Dedifferentiated amniotic fluid mesenchymal stem cell (primary cell): ENCODE data around the gene ADAMTS3.
A peak's percentile ranks its signal among the peaks of the same experiment; 100 is the strongest.

ENCODE experiments used
- DNase-seq: peaks from one replicate; pipeline ENCODE4 v3.0.0-alpha.2; 2016; ENCODE audit errors: extremely low spot score

Gene ADAMTS3

DNA sequence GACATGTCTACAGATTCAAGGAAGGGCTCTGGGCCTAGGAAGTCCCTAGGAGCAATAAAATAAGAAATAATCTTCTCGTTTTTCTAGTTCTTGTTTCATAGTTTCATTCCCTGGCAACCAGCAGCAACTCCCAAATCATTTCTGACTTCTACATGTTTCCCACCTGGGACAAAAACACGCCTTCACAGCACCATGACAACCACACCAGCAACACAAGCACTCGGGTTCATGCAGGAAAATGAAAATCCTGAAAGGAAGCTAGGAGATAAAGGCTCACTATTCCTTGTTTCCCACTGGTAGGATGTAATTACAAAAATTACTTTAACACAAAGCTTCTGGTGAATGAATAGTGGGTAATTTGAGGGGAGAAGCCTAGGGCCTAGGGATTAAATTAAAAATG, 158.9 kb downstream of the ADAMTS3 start:
- DNase-seq: no peak

DNA sequence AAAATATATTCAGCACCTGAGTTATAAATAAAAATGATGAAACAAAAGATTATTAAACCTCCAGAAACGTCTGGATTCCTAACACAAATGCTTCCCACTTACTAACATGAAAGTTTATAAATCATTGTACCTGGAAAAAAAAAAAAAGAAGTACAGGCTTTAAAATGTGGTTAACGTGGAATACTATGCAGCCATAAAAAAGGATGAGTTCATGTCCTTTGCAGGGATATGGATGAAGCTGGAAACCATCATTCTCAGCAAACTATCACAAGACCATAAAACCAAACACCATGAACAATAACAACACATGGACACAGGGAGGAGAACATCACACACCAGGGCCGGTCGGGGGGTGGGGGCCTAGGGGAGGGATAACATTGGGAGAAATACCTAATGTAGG, 160.5 kb downstream of the ADAMTS3 start:
- no peak for DNase-seq

DNA sequence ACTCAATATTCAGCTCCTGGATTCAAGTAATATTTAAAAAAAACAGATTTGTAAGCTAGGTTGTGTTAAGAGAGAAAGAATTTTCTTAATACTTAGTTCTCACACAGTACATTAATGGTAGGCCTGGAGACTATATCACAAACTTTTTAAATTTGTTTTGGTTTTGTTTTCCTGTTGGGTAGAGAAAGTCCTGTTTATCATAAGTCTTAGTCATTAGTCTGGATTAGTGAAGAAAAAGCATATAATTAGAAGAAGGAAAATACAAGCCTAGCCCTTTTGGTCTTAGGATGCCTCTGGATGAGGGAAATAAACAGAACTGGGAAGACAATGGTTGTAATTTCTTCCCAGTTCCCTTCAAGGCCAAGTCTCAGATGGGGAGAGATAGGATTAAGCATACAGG, 163.6 kb downstream of the ADAMTS3 start:
- no peak for DNase-seq

DNA sequence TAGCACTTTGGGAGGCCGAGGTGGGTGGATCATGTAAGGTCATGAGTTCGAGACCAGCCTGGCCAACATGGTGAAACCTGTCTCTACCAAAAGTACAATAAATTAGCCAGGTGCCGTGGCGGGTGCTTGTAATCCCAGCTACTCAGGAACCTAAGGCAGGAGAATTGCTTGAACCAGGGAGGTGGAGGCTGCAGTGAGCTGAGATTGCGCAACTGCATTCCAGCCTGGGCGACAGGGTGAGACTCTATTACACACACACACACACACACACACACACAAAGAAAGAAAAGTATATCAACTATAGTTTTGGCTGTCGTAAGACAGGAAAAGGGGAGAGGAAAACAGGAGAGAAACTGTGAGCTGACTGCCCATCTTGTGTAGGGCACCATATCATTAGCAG, 171.7 kb downstream of the ADAMTS3 start:
- DNase-seq: no peak

DNA sequence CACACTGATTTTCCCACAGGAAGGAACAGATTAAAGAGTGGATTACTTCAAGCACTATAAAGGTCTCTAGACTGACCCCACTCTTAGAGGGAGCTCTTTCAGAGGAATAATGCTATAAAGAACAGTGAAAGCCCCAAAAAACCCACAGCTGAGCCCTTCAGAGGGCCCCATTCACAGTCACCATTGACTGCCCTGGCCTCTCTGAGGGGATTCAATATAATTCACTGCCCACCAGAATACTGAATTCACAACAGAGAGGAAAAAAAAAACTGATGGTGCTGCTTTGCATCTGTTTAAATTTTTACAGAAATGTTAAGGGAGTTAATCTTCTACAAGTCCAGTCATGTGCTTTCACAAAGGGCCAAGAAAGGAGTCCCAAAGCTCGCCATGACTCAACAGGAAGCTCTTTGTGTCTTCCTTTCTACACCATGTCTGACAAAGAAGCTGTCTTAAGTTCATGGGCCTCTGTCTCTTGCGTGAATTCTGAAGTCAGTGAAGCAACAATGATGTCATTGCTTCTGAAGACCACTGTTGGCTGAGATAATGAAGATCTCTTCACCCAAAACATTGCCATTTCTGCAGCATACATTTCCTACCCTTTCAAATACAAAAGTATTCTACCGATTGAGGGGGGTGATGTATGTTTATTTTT, 174.9 kb downstream of the ADAMTS3 start:
- no peak for DNase-seq

DNA sequence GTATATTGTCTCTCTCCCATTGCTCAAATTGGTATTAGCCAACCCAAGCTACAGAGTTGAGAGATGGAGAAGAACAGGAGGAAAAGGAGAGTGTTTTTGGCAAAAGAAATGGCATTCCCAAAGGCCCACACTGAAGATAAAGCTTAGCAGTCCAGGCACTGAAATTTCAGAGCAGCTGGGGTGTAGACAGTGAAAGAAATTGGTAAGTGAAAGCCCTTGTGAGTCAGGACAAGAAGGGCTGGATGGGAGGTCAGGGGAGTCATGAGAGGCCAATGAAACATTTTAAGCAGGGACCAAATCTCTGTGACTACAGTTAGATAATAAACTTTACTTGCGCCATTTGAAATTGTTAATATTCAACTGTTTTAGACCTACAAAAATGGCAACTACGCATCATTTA, 177.7 kb downstream of the ADAMTS3 start:
- no peak for DNase-seq

DNA sequence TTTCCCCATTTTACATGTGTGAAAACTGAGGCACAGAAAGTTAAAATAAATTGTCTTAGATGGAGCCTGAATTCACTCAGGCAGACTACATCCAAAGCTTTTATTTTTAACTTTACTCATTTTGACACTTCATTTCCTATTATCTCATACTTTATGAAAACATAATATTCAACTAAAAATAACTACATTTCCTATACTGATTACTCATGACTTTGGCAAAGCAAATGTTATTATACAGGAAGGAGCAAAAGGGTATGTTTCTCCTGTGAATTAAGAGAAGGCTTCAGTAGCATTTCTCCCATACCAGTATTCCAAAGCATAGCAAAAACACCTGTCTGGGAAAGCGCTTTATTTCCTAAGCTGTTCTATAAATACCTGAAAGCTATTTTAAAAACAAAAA, 178.6 kb downstream of the ADAMTS3 start:
- DNase-seq: peak; percentile 49

DNA sequence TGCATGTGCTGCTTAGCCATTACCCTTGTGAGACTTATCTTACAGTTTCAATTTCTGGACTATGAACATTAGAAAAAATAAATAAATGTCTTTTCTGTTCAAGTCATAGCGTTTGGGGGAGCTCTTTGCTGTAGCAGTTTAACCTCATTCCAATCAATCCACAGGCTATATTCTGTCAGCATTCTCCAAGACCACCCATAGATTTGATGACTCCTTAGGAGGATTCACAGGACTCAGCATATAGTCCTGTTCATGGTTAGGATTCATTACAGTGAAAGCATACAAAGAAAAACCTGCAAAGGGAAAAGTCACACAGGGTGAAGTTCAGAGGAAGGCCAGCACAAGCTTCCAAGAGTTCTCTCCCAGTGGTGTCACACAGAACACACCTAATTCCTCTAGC, 180.5 kb downstream of the ADAMTS3 start:
- DNase-seq: no peak

DNA sequence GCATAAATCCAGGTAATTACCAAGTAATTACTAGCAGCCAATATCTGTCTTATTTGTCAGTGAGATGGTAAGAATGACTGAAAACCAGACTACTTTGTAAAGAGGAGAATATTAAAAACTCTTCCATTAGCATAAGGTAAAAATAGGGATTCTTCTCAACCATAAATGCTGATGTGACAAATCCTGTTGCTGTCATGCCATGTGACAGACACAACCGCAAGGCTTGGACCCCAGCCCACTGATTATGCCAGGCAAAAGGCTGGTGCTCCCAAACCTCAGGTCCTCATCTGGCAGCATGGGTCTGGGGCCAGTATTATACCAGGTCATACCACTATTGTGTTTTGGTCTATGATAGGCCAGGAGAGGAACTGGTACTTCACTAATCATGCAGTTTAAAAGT, 181.1 kb downstream of the ADAMTS3 start:
- DNase-seq: no peak

DNA sequence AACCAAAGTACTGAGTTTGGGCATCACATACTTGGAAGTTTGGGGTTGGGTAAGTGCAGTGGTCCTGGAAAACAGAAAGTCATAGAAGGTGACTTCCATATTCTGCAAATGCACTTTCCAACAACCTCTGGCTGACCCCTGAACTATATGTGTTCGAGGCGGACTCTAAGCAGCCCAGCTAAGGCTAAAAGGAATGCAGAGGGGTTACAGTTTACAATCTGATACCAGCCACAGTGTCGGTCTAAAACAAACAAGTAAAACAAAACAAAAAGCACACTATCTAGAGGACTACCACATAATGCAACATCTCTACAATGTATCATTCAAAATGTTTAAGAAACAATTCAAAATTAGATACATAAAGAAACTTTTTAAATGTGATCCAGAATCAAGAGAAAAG, 185.6 kb downstream of the ADAMTS3 start:
- DNase-seq: no peak

DNA sequence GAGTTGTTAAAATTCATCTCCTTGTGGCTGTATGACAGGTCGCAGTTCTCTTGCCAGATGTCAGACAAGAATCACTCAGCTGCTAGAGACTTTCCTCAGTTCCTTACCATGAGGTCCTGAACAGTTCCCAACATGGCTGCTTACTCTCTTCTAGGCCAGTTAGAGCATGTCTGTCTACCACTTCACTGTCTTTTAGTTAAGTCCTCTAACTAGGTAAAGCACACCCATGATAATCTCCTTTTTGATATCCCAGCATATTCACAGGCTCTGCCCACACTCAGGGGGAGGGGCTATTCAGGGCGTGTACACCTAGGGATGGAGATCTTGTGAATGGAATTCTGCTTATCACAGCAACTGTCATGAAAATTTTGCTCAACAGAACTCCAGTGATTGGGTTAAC, 190.1 kb downstream of the ADAMTS3 start:
- DNase-seq: no peak

DNA sequence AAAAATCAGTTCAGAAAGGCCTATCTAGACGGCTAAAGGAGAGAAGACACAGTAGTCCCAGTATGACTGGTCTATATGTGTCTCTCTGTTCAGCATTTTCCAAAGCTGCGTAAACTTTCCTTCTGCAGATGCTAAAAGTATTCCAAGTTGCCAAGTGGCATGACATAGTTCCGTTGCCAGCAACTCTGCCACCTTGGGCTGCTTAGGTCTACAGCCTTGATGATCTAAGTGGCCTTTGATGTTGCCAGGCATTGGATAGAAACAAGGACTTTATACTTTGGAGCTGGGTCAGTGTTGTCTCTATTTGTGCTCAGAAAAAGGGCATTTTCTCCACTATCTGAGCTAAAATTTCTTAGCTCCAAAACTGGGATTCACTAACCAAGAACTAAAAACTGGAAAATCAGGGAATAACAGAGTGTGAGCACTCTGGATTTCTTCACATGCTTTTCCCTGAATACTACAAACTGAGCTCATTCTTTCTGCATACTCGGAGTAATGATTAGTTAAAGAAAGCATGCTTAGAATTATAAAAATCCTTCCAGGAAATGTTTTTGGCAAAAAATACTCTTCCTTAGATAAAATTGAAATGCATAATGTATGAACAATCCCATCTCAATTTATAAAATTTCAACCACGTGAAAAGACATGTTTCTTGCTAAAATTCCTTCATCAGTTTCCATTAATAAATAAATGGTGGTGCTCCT, 191.4 kb downstream of the ADAMTS3 start:
- peak; percentile 58 for DNase-seq

DNA sequence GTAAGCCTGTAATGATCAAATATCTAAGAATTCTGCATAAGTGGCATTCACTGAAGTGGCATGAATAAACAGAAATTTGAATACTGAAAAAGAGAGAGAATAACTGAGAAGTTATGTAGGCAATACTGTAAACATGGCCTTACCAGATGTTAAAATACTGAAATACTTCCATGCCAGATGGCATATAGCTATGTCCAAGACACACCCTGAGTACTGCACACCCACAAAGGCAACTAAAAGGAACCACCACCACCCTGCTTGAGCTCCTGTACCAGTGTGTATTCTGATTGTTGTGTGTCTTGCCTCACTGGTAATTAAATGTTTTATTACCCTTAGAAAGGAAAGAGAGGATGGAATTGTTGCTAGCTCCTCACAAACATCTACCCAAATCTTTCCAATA, 192.1 kb downstream of the ADAMTS3 start:
- no peak for DNase-seq

DNA sequence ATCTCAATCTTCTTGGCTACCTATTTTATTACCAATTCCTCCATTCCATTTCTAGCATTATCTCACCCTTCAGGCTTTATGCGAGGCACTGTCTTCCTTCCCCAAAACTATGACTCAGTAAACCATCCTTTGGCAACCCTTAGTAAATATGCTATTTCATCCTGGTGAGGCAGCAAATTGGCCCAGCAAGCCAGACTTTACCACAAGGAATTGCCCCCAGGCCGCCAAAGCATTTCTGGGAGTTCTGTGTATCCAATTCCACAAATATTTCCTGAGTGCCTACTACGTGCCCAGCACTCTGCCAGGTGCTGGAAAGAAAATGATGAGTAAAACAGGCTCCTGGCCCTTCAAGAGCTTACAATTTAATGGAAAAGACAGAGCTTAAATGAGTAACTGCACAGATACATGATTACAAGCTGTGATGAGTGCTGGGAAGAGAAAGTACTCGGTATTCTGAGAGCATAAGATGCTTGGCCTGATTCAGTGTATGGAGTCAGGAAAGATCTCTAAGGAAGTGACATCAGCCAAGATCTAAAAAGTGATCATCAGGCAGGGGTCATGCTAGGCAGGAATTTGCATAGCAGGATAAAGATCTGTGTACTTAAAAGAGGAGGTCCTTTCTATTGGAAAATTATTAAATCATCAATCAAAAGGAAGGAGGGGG, 193.8 kb downstream of the ADAMTS3 start:
- peak; percentile 89 for DNase-seq

DNA sequence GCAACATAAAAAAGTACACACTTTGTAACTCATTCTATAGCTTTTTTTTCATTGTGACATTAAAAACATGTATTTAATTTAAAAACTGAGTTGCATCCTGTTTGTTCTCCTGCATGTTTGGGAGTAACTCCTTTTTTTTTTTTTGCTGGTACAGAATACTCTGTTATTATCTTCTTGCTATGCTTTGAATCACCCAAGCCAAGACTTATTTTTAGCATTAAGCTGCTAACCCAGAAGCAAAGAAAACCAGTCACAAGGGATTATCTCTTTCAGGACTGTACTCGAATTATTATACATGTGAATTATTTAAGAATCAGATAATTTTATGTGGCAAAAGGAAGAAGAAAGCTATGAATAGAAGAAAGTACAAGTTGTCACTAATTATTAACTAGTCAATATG, 194.9 kb downstream of the ADAMTS3 start:
- DNase-seq: peak; percentile 30

DNA sequence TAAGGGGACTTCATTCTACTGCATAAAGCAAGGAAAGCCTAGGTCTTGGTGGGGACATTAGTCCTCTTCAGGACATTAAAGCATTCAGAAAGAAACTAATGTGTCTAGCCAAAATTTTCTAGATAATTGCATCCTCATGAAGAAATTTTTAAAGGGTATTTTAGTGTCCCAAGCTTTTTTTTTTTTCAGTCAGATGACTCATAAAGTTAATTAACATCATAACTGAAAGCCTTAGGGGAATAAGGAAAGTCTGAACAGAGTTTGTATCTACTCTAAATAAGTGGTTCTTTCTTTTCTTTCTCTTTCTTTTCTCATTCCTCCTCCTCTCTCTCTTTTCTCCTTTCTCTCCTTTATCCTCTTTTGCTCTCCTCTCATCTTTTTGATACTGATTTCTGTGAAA, 202.4 kb downstream of the ADAMTS3 start:
- peak; percentile 35 for DNase-seq

DNA sequence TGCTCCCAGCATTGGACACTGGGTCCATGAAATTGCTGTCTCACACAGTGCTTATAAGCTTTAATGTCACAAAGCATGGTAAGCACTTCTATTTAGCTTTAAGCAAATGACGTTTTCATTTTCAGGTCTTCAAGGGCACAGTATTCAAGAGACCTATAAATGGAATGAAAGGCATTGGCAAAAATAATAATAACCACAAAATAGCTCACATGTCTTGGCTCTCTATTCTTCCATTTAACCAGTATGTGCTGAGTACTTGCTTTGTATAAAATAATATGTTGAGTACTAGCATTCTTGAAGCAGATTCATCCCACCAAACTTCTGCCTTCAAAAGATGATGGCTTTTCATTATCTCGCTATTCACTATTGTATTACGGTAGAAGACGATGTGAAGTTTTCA, 203.0 kb downstream of the ADAMTS3 start:
- DNase-seq: no peak

DNA sequence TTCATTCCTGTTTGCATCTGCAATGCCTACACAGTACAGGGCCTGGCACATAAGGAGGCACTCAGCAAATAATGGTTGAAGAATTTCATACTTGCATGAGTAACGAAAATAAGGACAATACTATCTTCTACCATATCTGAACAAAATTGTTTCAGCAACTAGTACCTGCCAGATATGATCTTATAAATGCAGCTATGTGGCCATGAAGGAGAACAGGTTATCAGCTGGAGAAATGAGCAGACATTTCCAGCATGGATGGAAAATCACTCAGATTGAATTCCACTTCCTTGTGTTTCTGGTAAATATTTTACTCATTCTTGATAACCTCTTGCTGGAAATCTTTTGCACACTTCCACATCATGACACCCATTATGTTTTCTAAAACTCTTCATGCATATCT, 204.0 kb downstream of the ADAMTS3 start:
- no peak for DNase-seq

DNA sequence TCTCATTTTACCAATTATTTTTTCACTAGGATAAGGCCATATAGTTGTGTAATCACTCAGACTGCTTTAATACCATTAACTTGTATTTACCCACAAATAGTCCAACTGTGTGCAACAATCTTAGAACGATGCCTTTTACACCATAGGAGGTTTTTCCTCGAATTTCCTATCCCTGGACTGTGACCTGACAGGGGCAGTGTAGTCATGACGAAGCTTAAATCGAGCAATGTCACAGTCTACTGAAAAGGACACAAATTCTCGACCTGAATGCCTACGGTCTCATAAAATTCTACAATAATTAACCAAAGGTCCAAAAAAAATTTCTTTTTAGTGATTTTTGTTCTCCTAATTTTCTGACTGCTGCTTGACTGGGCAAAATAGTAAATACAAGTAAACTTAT, 208.9 kb downstream of the ADAMTS3 start:
- no peak for DNase-seq

DNA sequence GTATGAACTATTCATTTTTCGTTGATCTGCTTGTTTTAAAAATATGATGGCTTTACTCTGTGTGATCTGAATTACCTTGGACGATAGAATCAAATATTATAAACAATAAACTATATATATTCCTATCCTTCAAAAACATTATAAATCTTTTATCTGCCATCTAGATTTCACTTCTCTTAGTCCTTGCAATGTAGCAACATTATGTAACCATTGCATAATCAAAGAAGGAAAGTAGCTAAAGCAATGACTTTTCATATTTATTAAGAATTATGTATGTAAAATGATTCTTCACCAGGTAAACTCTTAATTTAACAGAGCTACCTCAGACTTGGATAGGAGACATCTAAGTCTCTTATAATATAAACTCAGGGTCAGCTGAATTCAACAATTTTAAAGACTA, 210.5 kb downstream of the ADAMTS3 start:
- DNase-seq: no peak

DNA sequence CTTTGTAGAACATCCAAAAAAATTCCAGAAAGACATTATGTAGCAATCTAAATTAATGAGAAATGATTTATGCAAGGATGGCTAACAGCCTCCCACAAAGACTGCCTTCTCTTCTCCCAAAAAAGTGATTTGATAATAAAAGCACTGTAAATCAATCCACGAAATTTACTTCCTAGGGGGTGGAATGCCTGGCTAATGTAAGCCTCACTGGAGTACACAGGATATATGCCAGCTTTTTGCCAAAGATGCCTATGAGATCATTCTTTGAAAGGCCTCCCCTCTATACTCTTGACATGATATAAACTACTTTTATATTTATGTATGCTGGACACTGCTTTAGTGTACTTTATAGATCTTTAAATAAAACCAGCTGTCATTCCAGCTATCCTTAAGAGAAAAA, 211.1 kb downstream of the ADAMTS3 start:
- no peak for DNase-seq

DNA sequence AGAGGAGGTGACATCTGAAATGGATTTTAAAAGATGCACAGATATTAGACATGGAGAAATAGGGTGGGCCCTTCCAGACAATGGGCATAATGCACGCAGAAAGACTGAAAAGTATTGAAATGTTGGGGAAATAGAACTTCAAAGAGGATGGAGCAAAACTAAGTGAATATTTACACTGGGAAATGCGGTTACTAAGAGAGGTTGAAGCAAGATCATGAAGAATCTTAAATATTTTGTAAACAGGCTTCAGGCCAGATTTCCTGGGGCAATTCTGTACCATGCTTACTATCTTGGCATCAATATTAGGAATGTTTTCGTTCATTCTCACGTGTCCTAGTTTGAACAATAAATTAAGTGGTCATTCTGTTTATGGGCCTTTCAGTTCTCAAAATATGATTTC, 216.3 kb downstream of the ADAMTS3 start:
- peak; percentile 55 for DNase-seq

DNA sequence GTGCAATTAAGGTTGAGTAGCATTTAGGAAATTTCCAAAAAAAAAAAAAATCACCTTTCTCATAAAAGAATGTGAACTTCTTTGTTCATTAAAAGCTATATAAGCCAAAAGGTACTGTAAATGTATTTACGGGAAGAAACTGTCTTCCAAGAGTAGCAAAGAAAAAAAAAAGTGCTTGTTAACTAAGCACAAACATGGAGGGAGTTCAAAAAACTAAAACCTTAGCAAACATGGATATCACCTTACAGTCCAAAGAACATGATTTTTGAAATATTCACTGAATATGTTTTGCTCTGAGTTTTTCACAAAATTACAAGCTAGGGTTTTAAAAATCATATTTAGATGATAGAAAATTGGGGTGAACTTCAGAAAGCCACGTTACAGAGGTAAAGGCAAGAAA, 217.5 kb downstream of the ADAMTS3 start:
- no peak for DNase-seq
